Renal pelvis (tissue), 4 donors: ENCODE data around the gene CFTR. TPM values are rescaled to one million over a fixed set of nuclear protein-coding genes. Genes with fewer than 3 reads are reported as not detected.
"Not testable (repeated sequence)": the region's sequence is repeated elsewhere in the genome, so short reads cannot be mapped to it uniquely, and the experiment has no call there.

Experiments
- DNase-seq: peaks from one replicate; pipeline ENCODE4 v3.0.0-alpha.2; 2013
- polyA plus RNA-seq, 3 donors: library from polyadenylated mRNA; unstranded; fragments of 120-200 nt; gene quantifications; one replicate each; pipeline ENCODE4 v1.2.1, GENCODE V29; 2013; ENCODE audit not compliant: insufficient read length in 3 of 3

CFTR gene
- polyA plus RNA-seq, 3 donors: 3.7 to 11.5 (median 11.2) TPM

GRCh38 chr7:117492649-117493048 is 12.8 kb downstream of the CFTR start:
- DNase-seq: no peak

DNA sequence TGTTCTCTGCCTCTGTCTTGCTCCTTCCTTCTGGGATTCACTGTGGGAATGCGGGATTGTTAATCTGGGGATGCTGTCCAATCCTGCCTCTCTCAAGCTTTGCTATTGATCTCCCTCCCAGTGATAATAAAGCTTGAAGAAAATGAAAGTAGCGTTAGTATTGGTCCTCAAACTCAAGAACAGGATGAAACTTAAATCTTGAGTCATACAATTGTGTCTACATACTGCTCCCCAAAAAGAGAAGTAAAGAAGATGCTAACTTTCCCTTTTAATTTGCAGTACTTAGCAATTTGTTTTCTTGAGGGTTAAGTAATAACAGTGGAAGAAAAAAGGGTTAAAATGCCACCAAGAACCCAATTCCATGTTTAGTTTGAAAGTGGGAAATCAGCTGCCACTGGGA is 13.6 kb downstream of the CFTR start:
- no peak for DNase-seq

GRCh38 chr7:117495308-117495707 is 15.5 kb downstream of the CFTR start:
- no peak for DNase-seq

DNA sequence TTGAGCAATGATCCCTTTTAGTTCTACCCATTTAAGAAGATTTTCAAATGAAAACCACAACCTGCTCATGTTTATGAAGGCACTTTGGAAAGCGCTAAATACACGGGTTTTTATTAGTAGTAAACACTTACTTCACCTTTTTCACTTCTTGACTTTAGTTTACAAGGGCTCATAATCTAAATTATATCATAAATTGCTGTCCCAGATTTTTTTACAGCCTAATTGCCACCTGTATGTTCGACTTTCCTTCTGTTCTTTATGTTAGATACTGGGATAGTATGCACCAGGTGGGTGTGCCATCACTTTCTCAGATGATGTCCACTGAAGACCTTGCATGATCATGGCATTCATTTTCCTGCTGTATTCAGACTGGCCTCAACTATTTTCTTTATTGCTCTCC is 22.5 kb downstream of the CFTR start:
- DNase-seq: no peak

DNA sequence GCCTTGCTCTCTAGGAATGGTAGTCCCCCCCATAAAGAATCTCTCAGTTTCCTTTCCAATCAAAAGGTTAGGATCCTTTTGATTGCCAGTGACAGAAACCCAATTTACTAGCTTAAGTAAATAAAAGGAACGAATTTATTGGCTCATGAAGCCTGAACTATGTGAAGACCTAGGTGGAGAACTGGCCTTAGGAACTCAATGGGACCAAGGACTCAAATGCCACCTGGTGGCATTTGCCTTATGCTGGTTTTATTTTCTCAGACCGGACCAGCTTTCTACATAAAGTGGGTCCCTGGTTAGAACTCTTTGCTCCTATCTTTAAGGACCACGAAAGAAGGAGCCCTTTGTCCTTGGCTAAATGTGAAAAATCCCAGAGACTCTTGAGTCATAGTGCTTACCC is 25.4 kb downstream of the CFTR start:
- no peak for DNase-seq

DNA sequence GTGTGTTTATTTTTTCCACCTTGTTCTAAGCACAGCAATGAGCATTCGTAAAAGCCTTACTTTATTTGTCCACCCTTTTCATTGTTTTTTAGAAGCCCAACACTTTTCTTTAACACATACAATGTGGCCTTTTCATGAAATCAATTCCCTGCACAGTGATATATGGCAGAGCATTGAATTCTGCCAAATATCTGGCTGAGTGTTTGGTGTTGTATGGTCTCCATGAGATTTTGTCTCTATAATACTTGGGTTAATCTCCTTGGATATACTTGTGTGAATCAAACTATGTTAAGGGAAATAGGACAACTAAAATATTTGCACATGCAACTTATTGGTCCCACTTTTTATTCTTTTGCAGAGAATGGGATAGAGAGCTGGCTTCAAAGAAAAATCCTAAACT is 28.9 kb downstream of the CFTR start:
- no peak for DNase-seq

DNA sequence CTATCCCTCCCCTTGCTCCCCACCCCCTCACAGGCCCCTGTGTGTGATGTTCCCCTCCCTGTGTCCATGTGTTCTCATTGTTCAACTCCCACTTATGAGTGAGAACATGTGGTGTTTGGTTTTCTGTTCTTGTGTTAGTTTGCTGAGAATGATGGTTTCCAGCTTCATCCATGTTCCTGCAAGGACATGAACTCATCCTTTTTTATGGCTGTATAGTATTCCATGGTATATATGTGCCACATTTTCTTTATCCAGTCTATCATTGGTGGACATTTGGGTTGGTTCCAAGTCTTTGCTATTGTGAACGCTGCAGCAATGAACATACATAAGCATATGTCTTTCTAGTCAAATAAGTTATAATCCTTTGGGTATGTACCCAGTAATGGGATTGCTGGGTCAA is 37.4 kb downstream of the CFTR start:
- not testable (repeated sequence) for DNase-seq

DNA sequence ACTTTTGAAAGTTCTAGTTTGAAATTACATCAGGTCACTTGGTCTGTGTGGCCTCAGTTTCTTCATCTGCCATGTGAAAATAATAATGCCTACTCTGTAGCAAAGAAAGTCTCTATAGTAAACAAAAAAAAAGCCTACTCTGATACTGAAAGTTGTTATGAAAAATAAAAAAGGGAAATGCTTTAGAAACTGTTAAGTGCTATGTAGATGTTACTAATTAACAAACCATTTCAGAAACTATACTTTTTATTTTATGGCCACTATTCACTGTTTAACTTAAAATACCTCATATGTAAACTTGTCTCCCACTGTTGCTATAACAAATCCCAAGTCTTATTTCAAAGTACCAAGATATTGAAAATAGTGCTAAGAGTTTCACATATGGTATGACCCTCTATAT is 50.6 kb downstream of the CFTR start:
- DNase-seq: no peak

GRCh38 chr7:117531595-117532244 is 51.9 kb downstream of the CFTR start:
- no peak for DNase-seq

DNA sequence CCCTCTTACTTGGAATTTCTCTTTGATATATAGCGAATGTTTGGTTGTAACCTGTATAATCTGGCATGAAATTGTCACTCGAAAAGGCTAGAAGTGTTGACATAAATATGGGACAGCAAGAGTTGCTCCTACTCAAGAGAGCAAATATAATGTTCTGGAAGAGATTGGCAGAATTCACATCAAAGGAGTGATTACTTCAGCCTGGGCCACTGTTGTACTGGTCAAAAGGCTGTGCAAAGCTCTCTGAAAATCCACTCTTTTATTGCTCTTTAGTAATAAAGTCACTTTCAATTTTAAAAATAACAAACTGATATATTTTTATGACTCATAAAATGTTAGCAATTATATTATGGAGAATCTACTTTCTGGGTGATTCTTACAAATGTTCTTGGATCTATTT is 58.2 kb downstream of the CFTR start:
- DNase-seq: no peak

GRCh38 chr7:117544061-117544460 is 64.2 kb downstream of the CFTR start:
- no peak for DNase-seq

DNA sequence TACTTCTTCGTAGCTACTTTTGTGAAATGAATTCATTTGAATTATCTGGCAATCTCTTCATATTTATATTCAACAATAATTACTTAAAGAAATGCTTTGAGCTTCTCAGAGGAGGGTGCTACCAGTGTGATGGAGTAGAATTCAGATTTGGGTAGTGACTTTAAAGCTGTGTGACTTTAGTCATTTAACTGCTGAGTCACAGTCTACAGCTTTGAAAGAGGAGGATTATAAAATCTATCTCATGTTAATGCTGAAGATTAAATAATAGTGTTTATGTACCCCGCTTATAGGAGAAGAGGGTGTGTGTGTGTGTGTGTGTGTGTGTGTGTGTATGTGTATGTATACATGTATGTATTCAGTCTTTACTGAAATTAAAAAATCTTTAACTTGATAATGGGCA is 68.2 kb downstream of the CFTR start:
- no peak for DNase-seq

GRCh38 chr7:117550625-117551024 is 70.8 kb downstream of the CFTR start:
- no peak for DNase-seq

- no peak for DNase-seq
Measured at GRCh38 chr7:117552660-117553059, 72.8 kb downstream of the CFTR start.

GRCh38 chr7:117555260-117555659 is 75.4 kb downstream of the CFTR start:
- DNase-seq: no peak

DNA sequence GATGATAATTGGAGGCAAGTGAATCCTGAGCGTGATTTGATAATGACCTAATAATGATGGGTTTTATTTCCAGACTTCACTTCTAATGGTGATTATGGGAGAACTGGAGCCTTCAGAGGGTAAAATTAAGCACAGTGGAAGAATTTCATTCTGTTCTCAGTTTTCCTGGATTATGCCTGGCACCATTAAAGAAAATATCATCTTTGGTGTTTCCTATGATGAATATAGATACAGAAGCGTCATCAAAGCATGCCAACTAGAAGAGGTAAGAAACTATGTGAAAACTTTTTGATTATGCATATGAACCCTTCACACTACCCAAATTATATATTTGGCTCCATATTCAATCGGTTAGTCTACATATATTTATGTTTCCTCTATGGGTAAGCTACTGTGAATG is 79.6 kb downstream of the CFTR start:
- no peak for DNase-seq

DNA sequence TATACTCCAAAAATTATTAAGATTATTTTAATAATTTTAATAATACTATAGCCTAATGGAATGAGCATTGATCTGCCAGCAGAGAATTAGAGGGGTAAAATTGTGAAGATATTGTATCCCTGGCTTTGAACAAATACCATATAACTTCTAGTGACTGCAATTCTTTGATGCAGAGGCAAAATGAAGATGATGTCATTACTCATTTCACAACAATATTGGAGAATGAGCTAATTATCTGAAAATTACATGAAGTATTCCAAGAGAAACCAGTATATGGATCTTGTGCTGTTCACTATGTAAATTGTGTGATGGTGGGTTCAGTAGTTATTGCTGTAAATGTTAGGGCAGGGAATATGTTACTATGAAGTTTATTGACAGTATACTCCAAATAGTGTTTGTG is 80.2 kb downstream of the CFTR start:
- DNase-seq: no peak

- DNase-seq: no peak
Measured at GRCh38 chr7:117562759-117563158, 82.9 kb downstream of the CFTR start.

GRCh38 chr7:117564080-117564479 is 84.3 kb downstream of the CFTR start:
- DNase-seq: no peak

DNA sequence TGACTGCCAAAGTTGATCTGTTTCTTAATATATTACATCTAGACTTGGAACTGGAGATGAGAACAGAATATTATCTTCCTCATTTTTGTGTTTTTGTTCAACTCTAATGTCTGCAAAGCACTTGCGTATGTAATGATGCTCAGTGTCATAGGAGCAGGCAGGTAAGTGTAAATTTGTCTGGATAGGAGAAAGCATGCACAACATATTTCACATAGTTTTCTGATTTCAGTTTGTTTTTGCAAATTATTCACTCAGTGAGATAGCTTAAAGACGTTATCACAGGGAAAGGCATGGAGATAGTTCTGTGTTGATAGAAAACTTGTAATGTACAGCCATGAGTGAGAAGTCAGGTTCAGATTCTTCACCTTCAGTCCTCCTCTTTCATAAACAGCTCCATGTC is 84.8 kb downstream of the CFTR start:
- no peak for DNase-seq

GRCh38 chr7:117565226-117565625 is 85.4 kb downstream of the CFTR start:
- DNase-seq: no peak

- no peak for DNase-seq
Measured at GRCh38 chr7:117567781-117568180, 88.0 kb downstream of the CFTR start.

- DNase-seq: no peak
Measured at GRCh38 chr7:117572856-117573620, 93.2 kb downstream of the CFTR start.

- DNase-seq: no peak
Measured at GRCh38 chr7:117581424-117581823, 101.6 kb downstream of the CFTR start.
